Aorta (tissue), 5 donors: ENCODE measurements around the gene TUBE1. TPM values are rescaled to one million over a fixed set of nuclear protein-coding genes. Genes with fewer than 3 reads are reported as not detected.
"Not testable (repeated sequence)": the region's sequence is repeated elsewhere in the genome, so short reads cannot be mapped to it uniquely, and the experiment has no call there.

Source experiments
- ATAC-seq: fragments of 200-7000 bp; cut with Tn5 transposase; one replicate; pipeline ENCODE4 v1.9.1; 2022; ENCODE audit warnings: moderate library complexity; ENCODE audit not compliant: low FRiP score
- DNase-seq, 2 donors: peaks; one replicate each; pipeline ENCODE4 v3.0.0-alpha.2; 2020
- H3K27ac ChIP-seq, 2 donors: one replicate each; pipeline ENCODE4 v1.5.1; 2013; ENCODE audit warnings: low read length in 2 of 2, mild to moderate bottlenecking in 2 of 2, moderate library complexity in 2 of 2, control low read depth in 1 of 2, inconsistent platforms in 1 of 2, low read depth in 1 of 2
- H3K27me3 ChIP-seq, 2 donors: one replicate each; pipeline ENCODE4 v1.6.1; 2013; ENCODE audit warnings: control low read depth in 1 of 2, low read length in 1 of 2, mild to moderate bottlenecking in 1 of 2, moderate library complexity in 1 of 2; ENCODE audit not compliant: insufficient read depth in 2 of 2, control insufficient read depth in 1 of 2
- H3K36me3 ChIP-seq, 2 donors: one replicate each; pipeline ENCODE4 v1.6.1; 2013; ENCODE audit warnings: control low read depth in 1 of 2, low read length in 1 of 2, mild to moderate bottlenecking in 1 of 2; ENCODE audit not compliant: insufficient read depth in 2 of 2, control insufficient read depth in 1 of 2
- H3K4me1 ChIP-seq, 2 donors: one replicate each; pipeline ENCODE4 v1.6.1; 2013; ENCODE audit warnings: low read length in 2 of 2, control low read depth in 1 of 2, mild to moderate bottlenecking in 1 of 2, moderate library complexity in 1 of 2; ENCODE audit not compliant: insufficient read depth in 2 of 2, control insufficient read depth in 1 of 2
- H3K4me3 ChIP-seq, 2 donors: one replicate each; pipeline ENCODE4 v1.5.1; 2013; ENCODE audit warnings: low read length in 2 of 2, control low read depth in 1 of 2, mild to moderate bottlenecking in 1 of 2
- H3K9me3 ChIP-seq: one replicate; pipeline ENCODE4 v1.6.1; 2013; ENCODE audit warnings: mild to moderate bottlenecking, low read length; ENCODE audit not compliant: control insufficient read depth
- WGBS, 2 donors: extraction: QIAGEN DNeasy Blood & Tissue Kit; methylation state at CpG; one replicate each; pipeline ENCODE4 v1.1.7; 2013; 5-methylcytosine and 5-hydroxymethylcytosine counted together
- intact Hi-C, 2 donors: fragments of 100-400 bp; cut with DNase I; formaldehyde crosslinking; loops; one replicate each; pipeline versions ENCODE4 v1.14.2 to v1.15.0; 2022
- polyA plus RNA-seq, 2 donors: library from polyadenylated mRNA; stranded (reverse); fragments of 200-250 nt; gene quantifications; one replicate each; pipeline ENCODE4 v1.2.3, GENCODE V29; 2013
- total RNA-seq, 2 donors: library from RNA; stranded (reverse); fragmentation: NEBNext Ultra II Directional; extraction: Animal tissue kit (Norgen Biotek cat#: 25700); gene quantifications; one replicate each; pipeline ENCODE4 v1.2.1, GENCODE V29; 2021
- donor health status: healthy with polysubstance abuse.
- donor health status: Bipolar disorder and iron deficiency.
- donor health status: DM: no; HTN: no; CAD: no.
- donor health status: DM: no; HTN: no; CAD: no.
- donor health status: DM: yes; HTN: yes; CAD: no.

The TUBE1 gene
- total and polyA plus RNA-seq, 4 donors: 10.1 to 39.1 (median 23.5) TPM

GRCh38 chr6:112114577-112115223 is 27.4 kb upstream of the TUBE1 start:
- DNase-seq: no peak
- H3K27me3 ChIP-seq: no peaks in the 10 kb centered on the region
- intact Hi-C loops: no loop called here
- H3K4me1 ChIP-seq: no peaks in the 10 kb centered on the region
- H3K4me3 ChIP-seq: no peak overlapping the region
- ATAC-seq: no peak
- 96 to 97% methylated on average over 3 of the region's 3 CpGs for WGBS, 2 donors
- peaks cover 3 to 6% of the 10 kb centered on the region in 2 donors for H3K36me3 ChIP-seq
- no peak overlapping the region for H3K27ac ChIP-seq
- H3K9me3 ChIP-seq: no peaks in the 10 kb centered on the region

GRCh38 chr6:112113918-112114317 is 26.6 kb upstream of the TUBE1 start:
- peaks cover 3 to 6% of the 10 kb centered on the region in 2 donors for H3K36me3 ChIP-seq
- ATAC-seq (no peak), DNase-seq (no peak)
- no peak overlapping the region for H3K4me3 ChIP-seq
- no peak overlapping the region for H3K27ac ChIP-seq
- intact Hi-C loops: no loop called here
- no peaks in the 10 kb centered on the region for H3K9me3 ChIP-seq
- no peaks in the 10 kb centered on the region for H3K4me1 ChIP-seq
- H3K27me3 ChIP-seq: no peaks in the 10 kb centered on the region

GRCh38 chr6:112113431-112113830 is 26.1 kb upstream of the TUBE1 start:
- H3K36me3 ChIP-seq: peaks cover 3 to 6% of the 10 kb centered on the region in 2 donors
- 63 to 76% methylated on average over 3 of the region's 3 CpGs for WGBS, 2 donors

GRCh38 chr6:112109262-112109661 is 22.0 kb upstream of the TUBE1 start:
- Histone ChIP-seq H3K9me3 (no peaks in the 10 kb centered on the region), H3K4me3 (no peak overlapping the region), H3K36me3 (peaks cover 0 to 6% of the 10 kb centered on the region in 2 donors), H3K27ac (no peak overlapping the region), H3K27me3 (no peaks in the 10 kb centered on the region), H3K4me1 (no peaks in the 10 kb centered on the region)
- intact Hi-C loops: no loop called here
- DNase-seq: no peak
- no peak for ATAC-seq
- 44 to 46% methylated on average over 9 of the region's 9 CpGs for WGBS, 2 donors

More at GRCh38 chr6:112113431-112113830, 26.1 kb upstream of the TUBE1 start:
- ATAC-seq (no peak), DNase-seq (no peak)
- Histone ChIP-seq H3K27ac (no peak overlapping the region), H3K9me3 (no peaks in the 10 kb centered on the region), H3K4me3 (no peak overlapping the region), H3K4me1 (no peaks in the 10 kb centered on the region), H3K27me3 (no peaks in the 10 kb centered on the region)
- intact Hi-C loops: no loop called here

- no peak overlapping the region for H3K27ac ChIP-seq
These were observed 19.3 kb upstream of the TUBE1 start for GRCh38 chr6:112106562-112106961.

GRCh38 chr6:112106026-112106425 is 18.7 kb upstream of the TUBE1 start:
- intact Hi-C loops, H3K9me3 ChIP-seq, H3K4me3 ChIP-seq, H3K27ac ChIP-seq, H3K36me3 ChIP-seq, H3K4me1 ChIP-seq, ATAC-seq, DNase-seq, H3K27me3 ChIP-seq: not testable (repeated sequence)
- WGBS, 2 donors: 91 to 93% methylated on average over 1 to 2 of the region's 2 CpGs

More at GRCh38 chr6:112106562-112106961, 19.3 kb upstream of the TUBE1 start:
- 63 to 68% methylated on average over 2 of the region's 2 CpGs for WGBS, 2 donors
- intact Hi-C loops: no loop called here
- Histone ChIP-seq H3K4me3 (no peak overlapping the region), H3K27me3 (no peaks in the 10 kb centered on the region), H3K36me3 (no peaks in the 10 kb centered on the region), H3K9me3 (no peaks in the 10 kb centered on the region), H3K4me1 (no peaks in the 10 kb centered on the region)
- no peak for ATAC-seq
- DNase-seq: no peak

GRCh38 chr6:112100561-112100960 is 13.3 kb upstream of the TUBE1 start:
- H3K4me1 ChIP-seq: no peaks in the 10 kb centered on the region
- DNase-seq: no peak
- no peak overlapping the region for H3K27ac ChIP-seq
- H3K4me3 ChIP-seq: no peak overlapping the region
- 77 to 80% methylated on average over 4 of the region's 4 CpGs for WGBS, 2 donors
- intact Hi-C loops: no loop called here
- no peaks in the 10 kb centered on the region for H3K36me3 ChIP-seq
- no peak for ATAC-seq
- no peaks in the 10 kb centered on the region for H3K27me3 ChIP-seq
- no peaks in the 10 kb centered on the region for H3K9me3 ChIP-seq

- Histone ChIP-seq H3K9me3 (no peaks in the 10 kb centered on the region), H3K27me3 (no peaks in the 10 kb centered on the region), H3K4me1 (no peaks in the 10 kb centered on the region), H3K4me3 (no peak overlapping the region), H3K27ac (no peak overlapping the region), H3K36me3 (no peaks in the 10 kb centered on the region)
- ATAC-seq (no peak), DNase-seq (no peak)
- intact Hi-C loops: no loop called here
- WGBS, 2 donors: 96 to 100% methylated on average over 2 of the region's 2 CpGs
These were observed 9.6 kb upstream of the TUBE1 start for GRCh38 chr6:112096901-112097300.

GRCh38 chr6:112087916-112088315 is 634 bp upstream of the TUBE1 start:
- WGBS, 2 donors: 16% methylated on average over 7 of the region's 7 CpGs
- ATAC-seq (no peak), DNase-seq (no peak)
- H3K4me1 ChIP-seq: no peaks in the 10 kb centered on the region
- H3K36me3 ChIP-seq: no peaks in the 10 kb centered on the region
- H3K27me3 ChIP-seq: no peaks in the 10 kb centered on the region
- intact Hi-C loops: no loop called here
- H3K4me3 ChIP-seq: peak overlapping the region; percentile 60 to 98
- H3K27ac ChIP-seq: peak overlapping the region in 1 of 2 donors; percentile 16
- no peaks in the 10 kb centered on the region for H3K9me3 ChIP-seq
